Mucosa of descending colon (tissue), 3 donors: ENCODE data around the gene SVOP. TPM values are rescaled to one million over a fixed set of nuclear protein-coding genes. Genes with fewer than 3 reads are reported as not detected.

Source experiments
- ATAC-seq: fragments of 200-7000 bp; cut with Tn5 transposase; one replicate; pipeline ENCODE4 v1.9.1; 2020; ENCODE audit warnings: mild to moderate bottlenecking, moderate library complexity
- DNase-seq, 3 donors: peaks; one replicate each; pipeline ENCODE4 v3.0.0-alpha.2; 2020
- H3K36me3 ChIP-seq: fragments of 200-600 bp; one replicate; pipeline ENCODE4 v1.8.0; 2021; ENCODE audit warnings: low read depth, mild to moderate bottlenecking
- H3K4me1 ChIP-seq: fragments of 200-600 bp; one replicate; pipeline ENCODE4 v1.8.0; 2021; ENCODE audit warnings: low read depth, mild to moderate bottlenecking
- H3K4me3 ChIP-seq: fragments of 200-600 bp; one replicate; pipeline ENCODE4 v1.8.0; 2021; ENCODE audit warnings: mild to moderate bottlenecking
- H3K9me3 ChIP-seq: fragments of 200-600 bp; one replicate; pipeline ENCODE4 v1.8.0; 2021; ENCODE audit warnings: mild to moderate bottlenecking
- intact Hi-C, 2 donors: fragments of 100-400 bp; cut with DNase I in 1 of 2; cut with micrococcal nuclease in 1 of 2; formaldehyde crosslinking; loops; one replicate each; pipeline versions ENCODE4 v1.11.0 to v1.11.1; 2022; cut with DNase I, micrococcal nuclease
- total RNA-seq, 3 donors: library from RNA; stranded (reverse); fragmentation: NEBNext Ultra II Directional in 2 of 3; extraction: Animal tissue kit (Norgen Biotek cat#: 25700) in 2 of 3; gene quantifications; one replicate each; pipeline versions ENCODE4 v1.2.1 to v1.2.4, GENCODE V29; 2021 to 2023
- TF ChIP-seq, protein P1 (sequence below): fragments of 200-600 bp; IDR thresholded peaks from one replicate; pipeline ENCODE4 v1.8.0; 2022; ENCODE audit warnings: antibody characterized with exemption, mild to moderate bottlenecking
- donor health status: DM: no; HTN: no; CAD: no; lungs with moderate emphysema.
- donor health status: DM: no; HTN: no; CAD: no.
- donor health status: DM: no; HTN: yes; CAD: no.

SVOP gene
- total RNA-seq, 3 donors from 2014 or later: 0.26 to 1.7 (median 0.31) TPM

GRCh38 chr12:108911915-108912314 lies 109.0 kb downstream of the SVOP start:
- H3K36me3 ChIP-seq: no peaks in the 10 kb centered on the region
- H3K4me1 ChIP-seq: no peaks in the 10 kb centered on the region
- no peaks in the 10 kb centered on the region for H3K9me3 ChIP-seq
- intact Hi-C loops: no loop called here
- ATAC-seq (peak; percentile 23), DNase-seq (no peak)
- no peak overlapping the region for H3K4me3 ChIP-seq
- TF ChIP-seq, protein P1, sequence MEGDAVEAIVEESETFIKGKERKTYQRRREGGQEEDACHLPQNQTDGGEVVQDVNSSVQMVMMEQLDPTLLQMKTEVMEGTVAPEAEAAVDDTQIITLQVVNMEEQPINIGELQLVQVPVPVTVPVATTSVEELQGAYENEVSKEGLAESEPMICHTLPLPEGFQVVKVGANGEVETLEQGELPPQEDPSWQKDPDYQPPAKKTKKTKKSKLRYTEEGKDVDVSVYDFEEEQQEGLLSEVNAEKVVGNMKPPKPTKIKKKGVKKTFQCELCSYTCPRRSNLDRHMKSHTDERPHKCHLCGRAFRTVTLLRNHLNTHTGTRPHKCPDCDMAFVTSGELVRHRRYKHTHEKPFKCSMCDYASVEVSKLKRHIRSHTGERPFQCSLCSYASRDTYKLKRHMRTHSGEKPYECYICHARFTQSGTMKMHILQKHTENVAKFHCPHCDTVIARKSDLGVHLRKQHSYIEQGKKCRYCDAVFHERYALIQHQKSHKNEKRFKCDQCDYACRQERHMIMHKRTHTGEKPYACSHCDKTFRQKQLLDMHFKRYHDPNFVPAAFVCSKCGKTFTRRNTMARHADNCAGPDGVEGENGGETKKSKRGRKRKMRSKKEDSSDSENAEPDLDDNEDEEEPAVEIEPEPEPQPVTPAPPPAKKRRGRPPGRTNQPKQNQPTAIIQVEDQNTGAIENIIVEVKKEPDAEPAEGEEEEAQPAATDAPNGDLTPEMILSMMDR: no peak

DNA sequence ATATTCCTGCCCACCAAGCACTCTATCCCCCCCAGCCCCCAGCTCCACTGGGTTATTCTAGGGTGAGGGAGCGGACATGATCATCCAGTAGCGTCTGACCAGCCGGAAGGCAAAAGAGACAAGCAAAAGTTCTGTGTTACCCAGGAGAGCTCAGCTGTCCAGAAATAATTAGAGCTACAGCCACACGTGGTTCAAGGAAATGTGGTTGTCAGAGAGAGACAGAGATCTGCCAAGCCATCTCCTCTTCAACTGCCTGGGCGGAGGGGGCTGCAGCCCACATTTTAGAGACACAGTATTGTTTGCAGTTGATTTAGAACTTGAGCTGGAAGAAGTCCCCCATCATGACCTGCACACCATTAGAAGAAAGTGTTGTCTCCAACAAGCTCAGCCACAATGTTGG lies 110.5 kb downstream of the SVOP start:
- H3K4me1 ChIP-seq: no peaks in the 10 kb centered on the region
- no peak overlapping the region for H3K4me3 ChIP-seq
- TF ChIP-seq, protein P1: no peak
- no peaks in the 10 kb centered on the region for H3K36me3 ChIP-seq
- no peak for ATAC-seq
- no peaks in the 10 kb centered on the region for H3K9me3 ChIP-seq
- intact Hi-C loops: no loop called here
- no peak for DNase-seq

DNA sequence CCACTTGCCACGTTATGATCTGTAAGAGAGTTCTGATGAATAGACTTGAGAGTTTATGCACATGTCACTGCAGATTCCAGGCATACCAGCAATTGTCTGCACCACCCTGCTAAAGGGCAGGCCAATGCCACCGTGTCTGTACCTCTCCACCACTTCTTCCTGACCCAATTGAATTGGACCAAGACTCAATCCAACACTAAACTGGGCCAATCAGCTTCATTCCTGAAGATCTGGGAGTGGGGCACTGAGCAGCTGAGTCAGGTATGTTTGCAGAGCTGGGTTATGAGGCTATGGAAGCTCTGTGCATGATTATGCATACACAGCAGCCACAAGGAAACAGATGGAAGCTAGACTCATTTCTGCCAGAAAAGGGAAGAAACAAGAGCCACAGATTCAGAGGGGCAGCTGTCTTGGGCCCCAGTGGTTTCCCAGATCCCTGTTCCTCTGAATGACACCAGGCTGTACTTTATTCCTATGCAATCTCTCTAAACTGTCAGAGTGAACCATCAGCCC lies 113.0 kb downstream of the SVOP start:
- ATAC-seq (peak; percentile 61), DNase-seq (no peak)
- H3K36me3 ChIP-seq: no peaks in the 10 kb centered on the region
- no peak overlapping the region for H3K4me3 ChIP-seq
- H3K4me1 ChIP-seq: no peaks in the 10 kb centered on the region
- TF ChIP-seq, protein P1: no peak
- intact Hi-C loops: no loop called here
- H3K9me3 ChIP-seq: no peaks in the 10 kb centered on the region

GRCh38 chr12:108906971-108907370 lies 113.9 kb downstream of the SVOP start:
- no peak overlapping the region for H3K4me3 ChIP-seq
- ATAC-seq (no peak), DNase-seq (no peak)
- TF ChIP-seq, protein P1: no peak
- intact Hi-C loops: no loop called here
- no peaks in the 10 kb centered on the region for H3K36me3 ChIP-seq
- no peaks in the 10 kb centered on the region for H3K9me3 ChIP-seq
- no peaks in the 10 kb centered on the region for H3K4me1 ChIP-seq

- H3K9me3 ChIP-seq: no peaks in the 10 kb centered on the region
- no peak overlapping the region for H3K4me3 ChIP-seq
- intact Hi-C loops: no loop called here
- no peaks in the 10 kb centered on the region for H3K4me1 ChIP-seq
- no peaks in the 10 kb centered on the region for H3K36me3 ChIP-seq
- TF ChIP-seq, protein P1: no peak
- DNase-seq: no peak
- peak; percentile 29 for ATAC-seq
Observed at GRCh38 chr12:108905725-108906124, 115.1 kb downstream of the SVOP start.

- TF ChIP-seq, protein P1: no peak
- DNase-seq (no peak), ATAC-seq (no peak)
- intact Hi-C loops: no loop called here
- no peaks in the 10 kb centered on the region for H3K9me3 ChIP-seq
- no peaks in the 10 kb centered on the region for H3K36me3 ChIP-seq
- H3K4me1 ChIP-seq: no peaks in the 10 kb centered on the region
- H3K4me3 ChIP-seq: no peak overlapping the region
Observed at GRCh38 chr12:108899145-108899544, 121.7 kb downstream of the SVOP start.
